GM18519 (cell line): ENCODE data around the gene SGCB.

Experiments used
- ATAC-seq: cut with Tn5 transposase; IDR thresholded peaks from one replicate; pipeline ENCODE4 v1.9.1; 2021; ENCODE audit warnings: mild to moderate bottlenecking, moderate library complexity; ENCODE audit not compliant: unreplicated experiment, low FRiP score

SGCB gene

DNA sequence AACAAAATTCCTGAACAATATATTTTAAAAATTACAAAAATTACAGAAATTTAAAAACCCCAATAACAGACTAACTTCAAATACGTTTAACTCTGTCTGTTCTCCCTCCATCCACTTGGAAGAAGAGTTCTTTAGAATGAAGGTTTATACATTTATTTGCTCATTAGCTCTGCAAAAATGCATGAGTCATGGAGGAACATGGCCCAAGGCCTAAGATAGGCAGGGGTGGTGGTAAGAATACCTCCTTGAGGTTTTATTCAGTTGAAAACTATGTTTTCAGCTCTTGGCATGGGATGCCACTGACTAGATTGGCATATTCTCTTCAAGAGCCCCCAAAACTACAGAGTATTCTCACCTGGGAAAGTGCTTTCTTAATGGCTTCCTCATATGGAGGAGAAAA lies 9.1 kb downstream of the SGCB start:
- ATAC-seq, result no peak

DNA sequence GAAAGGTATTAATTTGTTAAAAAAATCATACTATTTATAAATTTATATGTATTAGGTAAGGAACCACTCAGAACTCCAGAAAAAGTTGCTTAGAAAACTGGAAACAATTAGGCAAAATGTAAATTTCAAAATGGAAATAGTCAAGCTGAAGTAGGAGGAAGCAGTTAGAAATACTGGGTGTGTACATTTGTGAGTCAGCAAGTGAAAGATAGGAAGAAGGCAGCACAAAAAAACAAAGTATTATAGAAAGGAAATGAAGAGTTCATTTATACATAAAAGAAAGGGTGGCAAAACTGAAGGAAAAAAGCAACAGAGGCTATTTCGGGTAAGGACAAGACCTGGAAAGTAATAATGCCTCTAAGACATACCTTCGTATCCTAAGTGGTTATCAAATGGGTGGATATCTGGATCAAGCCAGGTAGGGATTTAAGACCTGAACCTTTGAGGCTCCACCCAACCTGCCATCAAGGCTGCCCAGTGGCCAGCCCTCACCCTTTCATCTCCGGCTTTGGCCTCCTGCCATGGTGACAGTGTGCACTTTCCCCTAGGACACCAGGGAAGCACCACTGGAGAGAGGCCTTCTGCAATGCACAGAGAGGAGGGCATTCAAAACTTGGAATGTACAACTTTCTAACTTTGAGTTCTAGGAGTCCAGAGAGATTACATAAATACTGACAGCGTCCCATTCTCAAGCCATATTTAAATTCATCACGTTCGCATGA lies 18.0 kb downstream of the SGCB start, which contains the start of gene LRRC66:
Gene LRRC66 (minus strand): TSS at position 428 of the 722 bp plus-strand sequence. CDS start 2,750 bp downstream, outside the sequence.
- ATAC-seq, result no peak

DNA sequence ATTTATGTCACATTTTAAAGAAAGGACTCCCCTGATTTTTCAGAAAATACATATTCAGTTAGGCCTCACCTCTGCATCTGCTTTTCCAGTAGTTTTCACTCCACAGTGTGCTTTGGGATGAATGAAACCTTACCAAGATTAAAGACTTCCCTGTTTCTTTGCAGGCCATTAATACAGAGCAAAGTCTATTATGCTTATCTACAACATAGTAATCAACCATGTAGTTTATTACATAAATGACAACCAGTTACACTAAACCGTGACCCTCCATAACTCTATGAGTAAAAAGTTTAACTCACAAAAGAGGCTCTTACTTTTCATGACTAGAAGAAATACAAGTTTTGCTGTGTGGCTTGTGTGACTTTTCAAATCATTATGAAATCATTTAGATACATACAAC lies 20.3 kb downstream of the SGCB start:
- ATAC-seq, result no peak

DNA sequence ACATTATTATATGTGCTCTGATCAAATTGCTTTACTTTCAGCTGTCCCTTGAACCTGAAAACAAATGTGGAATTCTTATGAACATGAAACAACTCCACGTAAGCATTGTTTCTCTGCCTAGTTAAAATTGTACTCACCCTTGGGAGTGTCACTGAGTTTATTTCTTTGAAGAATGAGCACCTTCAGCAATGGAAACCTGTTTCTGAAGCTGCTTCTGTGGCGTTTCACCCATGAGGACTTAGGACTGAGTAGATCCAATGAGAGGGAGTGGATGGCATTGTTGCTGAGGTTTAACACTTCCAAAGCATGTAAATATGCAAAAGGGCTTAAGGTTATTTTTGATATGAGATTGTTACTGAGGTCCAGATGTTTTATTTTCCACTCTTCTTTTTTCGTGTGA lies 21.1 kb downstream of the SGCB start:
- ATAC-seq, result no peak

DNA sequence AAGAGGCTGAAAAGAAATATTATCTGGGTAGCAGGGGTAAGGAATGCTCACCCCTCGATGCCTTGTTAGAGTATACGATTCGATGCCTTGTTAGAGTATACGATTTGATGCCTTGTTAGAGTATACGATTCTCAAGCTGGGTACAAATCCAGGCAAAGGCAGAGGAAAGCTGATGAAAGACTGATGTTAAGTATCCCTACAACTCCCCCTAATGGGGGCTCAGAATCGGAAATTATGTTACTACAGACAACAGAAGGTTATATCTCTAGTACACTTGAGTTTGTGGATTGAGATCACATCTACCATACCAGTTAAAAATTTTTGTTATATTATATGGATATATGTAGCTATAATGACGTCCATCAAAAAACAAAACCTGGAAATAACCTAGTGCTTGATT lies 22.7 kb downstream of the SGCB start:
- no peak for ATAC-seq

DNA sequence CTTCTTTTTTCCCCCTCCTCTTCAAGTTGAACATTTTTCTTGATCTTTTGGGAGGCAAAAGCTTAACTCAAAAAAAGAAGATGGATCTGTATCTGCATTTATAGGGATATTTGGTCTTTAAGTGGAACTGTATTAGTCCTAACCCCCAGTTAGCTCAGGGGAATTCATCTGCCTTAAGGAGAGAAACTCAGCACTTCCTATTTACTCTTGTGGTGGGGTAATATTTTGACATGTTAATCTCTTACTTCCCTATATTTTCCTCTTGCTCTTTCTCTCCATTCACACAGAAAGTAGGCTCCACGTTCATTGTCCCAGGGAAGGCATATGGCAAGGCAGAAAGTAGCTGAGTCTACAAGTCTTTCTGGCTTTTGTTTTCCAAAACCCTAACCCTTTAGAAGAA lies 23.2 kb downstream of the SGCB start:
- ATAC-seq, result no peak

DNA sequence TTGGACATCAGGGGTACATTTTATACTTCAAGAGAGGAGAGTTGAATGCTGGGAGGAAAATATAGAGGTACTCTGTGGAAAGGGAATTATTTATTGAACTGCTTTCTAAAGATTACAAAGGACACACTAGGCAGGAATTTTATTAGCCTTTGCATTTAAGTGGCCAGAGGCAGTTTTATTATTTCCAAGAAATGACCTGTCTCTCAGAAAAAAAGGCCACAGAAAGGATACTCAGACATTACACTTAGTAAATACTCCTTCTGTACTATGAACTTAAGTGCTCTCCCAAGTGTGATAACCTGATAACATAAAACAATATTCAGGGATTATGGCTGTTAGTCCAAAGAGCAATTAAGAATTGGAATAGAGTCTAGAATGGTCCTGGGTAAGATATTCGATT lies 25.4 kb downstream of the SGCB start:
- ATAC-seq, result no peak

DNA sequence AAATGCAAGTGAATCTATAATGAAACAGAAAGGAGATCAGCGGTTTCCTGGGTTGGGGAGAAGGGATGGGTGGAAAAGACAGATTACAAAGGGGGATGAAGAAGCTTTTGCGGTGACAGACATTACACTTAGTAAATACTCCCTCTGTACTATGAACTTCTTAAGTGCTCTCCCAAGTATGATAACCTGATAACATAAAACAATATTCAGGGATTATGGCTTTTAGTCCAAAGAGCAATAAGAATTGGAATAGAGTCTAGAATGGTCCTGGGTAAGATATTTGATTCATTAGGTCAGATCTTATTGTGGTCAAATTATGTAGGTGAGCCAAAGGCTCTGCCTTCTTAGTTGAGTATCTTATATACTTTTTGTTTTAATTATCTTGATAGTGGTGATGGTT lies 27.1 kb downstream of the SGCB start:
- no peak for ATAC-seq

DNA sequence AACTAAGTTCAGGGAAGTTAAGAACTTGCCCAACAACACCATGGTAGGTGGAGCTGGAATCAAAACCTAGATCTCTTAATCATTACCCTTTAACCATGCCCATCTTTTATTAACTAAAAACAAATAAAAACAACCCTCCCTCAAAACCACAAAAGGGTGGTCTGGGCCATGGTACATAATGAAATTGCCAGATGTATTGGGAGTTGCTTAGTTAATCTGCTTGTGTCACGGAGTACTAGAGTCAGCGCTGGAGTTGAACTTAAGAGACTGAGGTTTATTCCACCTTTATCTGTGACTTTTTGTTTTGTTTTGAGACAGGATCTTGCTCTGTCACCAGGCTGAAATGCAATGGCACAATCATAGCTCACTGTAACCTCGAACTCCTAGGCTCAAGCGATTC lies 31.2 kb downstream of the SGCB start:
- no peak for ATAC-seq

DNA sequence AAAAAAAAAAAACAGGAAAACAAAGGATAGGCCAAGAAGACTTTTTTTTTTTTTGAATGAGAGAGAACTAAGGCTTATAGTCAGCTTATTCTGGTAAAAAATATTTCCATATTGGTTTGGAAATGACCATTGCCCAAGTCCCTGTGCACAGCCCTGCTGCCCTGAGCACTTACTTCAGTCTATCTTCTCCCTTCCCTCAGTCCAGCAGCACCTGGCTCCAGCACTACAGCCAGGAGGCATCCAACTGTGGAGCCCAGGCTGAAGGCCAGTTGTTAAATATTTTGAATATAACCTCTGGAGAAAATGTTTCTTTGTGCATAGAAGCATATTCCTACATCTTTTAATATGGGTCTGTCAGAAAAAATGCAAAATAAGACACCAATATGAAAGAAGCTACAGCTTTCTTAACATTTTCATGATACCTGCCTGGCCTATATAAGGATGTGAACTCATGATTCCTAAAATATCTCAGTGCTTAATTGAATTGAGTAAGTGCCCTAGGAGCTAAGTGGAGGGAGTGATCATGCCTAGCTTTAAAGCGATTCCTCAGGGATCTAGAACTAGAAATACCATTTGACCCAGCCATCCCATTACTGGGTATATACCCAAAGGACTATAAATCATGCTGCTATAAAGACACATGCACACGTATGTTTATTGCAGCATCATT lies 32.4 kb downstream of the SGCB start:
- no peak for ATAC-seq

DNA sequence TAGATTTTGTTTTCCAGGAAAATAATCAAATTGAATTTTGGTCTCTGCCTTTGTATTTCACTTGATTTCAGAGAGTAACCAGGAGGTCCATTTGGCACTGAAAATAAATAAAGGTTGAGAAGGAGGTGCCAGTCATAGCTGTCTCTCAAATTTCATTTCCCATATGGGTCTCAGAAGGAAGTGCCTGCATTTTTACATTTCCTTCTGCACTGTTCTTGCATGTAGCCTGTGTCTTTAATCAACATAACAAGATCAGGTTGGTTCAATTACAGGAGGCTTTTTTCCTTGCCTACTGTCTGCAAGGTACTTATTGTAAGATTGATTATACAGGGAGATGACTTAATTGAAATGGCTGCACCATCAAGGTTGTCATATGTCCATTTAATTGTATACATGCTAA lies 33.7 kb downstream of the SGCB start:
- ATAC-seq, result no peak

DNA sequence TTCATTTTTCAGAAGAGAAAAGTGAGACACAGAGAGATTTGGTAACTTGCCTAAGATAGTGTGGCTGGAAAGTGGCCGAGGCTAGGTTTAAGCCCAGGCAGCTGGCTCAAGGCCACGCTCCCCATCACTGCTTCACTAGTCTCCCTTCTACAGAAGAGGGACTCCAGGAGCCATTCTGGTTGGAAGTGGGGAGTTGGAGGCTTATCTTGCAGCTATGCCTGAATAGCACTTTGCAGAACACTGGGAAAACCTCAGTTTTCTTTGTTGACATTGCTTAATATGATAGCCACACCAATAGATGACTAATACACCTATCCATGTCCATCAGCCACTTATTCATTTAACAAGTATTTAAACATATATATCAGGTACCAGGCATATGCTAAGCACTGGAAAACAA lies 36.5 kb downstream of the SGCB start:
- no peak for ATAC-seq

DNA sequence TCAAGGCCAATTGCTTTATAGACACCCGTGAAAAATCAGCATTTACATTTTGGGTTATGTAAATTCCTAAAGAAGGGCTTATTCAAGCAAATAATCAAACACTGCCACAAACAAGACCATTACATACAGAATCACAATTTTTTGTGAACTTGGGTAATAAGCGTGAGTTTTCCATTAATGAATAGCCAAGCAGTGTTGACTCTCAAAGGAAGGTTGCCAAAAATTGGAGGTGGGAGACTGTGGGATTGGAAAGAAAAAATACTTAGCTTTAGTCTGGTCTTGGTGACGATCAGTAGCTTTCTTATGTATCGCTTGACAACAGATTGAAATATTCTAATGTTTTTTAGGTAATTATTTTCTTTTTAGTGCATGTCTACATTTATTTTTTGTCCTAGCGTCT lies 38.8 kb downstream of the SGCB start:
- no peak for ATAC-seq

DNA sequence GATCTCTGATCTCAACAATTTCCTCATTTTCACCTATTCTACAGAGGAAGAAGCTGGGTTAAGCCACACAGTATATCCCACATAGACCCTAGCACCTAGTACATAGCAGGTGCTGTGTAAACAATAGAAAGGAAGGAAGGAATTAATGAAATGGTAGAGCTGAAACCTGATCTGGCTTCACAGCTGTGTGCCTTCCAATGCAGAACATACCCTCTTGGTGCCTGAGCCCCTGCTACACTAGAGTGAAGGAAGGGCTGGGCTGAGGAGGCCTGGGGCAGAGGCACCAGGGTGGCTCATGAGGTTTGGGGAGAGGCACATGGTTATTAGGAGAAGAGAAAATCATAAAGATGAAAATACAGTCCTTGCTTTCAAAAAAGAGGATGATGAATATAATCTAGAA lies 39.3 kb downstream of the SGCB start:
- no peak for ATAC-seq

DNA sequence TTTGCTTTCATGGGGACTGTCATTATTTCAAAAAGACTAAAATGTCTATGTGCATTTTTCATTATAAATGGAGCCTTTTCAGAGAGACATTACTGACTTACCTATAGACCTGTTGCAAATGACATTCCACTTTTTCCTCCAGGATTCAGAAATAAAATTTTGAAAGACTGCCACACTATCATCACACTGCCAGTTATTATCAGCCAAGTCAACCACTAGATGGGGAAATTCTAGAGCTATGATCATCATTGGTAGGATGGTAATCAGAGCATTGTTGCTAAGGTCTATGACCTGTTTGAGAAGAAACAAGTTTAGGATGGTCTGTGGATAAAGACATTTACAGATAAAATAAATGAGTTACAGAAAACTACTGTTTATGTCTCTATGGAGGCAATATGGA lies 40.5 kb downstream of the SGCB start:
- ATAC-seq, result no peak

DNA sequence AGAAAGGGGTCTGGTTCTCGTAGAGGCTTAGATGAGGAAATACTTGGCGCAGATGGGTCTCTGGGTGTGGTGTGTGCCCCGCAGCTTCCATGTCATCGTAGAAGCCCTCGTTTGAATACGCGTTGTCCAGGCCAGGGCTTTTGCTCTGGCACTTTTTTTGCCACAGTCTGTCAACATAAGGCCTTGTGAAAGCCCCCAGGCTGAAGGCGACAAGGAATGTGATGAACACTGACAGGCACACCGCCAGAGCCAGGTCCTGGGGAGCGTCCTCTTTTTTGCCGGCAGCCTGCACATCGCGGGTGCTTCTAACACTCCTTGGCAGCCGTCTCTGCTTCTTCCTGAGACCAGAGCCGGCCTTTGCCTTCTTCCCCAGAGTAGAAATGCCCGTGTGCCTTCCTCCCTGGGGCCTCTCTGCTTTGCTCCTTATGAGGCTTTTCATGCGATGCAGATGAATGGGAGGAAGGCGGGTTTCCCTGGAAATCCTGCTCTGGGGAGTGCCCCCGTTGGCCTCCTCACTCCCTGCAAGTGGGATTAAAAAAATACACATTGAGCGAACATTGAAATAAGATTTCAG lies 42.4 kb downstream of the SGCB start:
- no peak for ATAC-seq
